DMS 273 (cell line): ENCODE data around the gene H1-8.

Experiments
- DNase-seq: peaks from one replicate; lab custom pipeline; 2025; ENCODE audit not compliant: unreplicated experiment; lab: John Stamatoyannopoulos, UW

H1-8 gene

DNA sequence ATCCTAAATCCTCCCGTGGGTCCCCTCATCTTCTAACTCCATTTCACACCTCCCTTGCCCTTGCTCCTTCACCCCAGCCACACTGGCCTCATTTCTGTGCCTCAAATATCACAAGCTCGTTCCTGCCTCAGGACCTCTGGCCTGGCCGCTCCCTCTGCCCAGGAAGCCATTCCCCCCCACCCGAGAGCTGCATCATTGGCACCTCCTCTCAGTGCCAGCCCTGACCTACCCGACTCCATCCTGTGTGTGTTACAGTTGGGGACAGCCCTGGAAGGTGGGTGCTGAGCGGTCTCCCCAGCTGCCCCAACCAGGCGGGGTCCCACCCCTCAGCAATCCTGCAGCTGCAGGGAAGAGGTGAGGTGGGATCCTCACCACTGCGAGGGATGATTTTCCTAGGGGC, 49.0 kb downstream of the H1-8 start:
- DNase-seq: no peak

DNA sequence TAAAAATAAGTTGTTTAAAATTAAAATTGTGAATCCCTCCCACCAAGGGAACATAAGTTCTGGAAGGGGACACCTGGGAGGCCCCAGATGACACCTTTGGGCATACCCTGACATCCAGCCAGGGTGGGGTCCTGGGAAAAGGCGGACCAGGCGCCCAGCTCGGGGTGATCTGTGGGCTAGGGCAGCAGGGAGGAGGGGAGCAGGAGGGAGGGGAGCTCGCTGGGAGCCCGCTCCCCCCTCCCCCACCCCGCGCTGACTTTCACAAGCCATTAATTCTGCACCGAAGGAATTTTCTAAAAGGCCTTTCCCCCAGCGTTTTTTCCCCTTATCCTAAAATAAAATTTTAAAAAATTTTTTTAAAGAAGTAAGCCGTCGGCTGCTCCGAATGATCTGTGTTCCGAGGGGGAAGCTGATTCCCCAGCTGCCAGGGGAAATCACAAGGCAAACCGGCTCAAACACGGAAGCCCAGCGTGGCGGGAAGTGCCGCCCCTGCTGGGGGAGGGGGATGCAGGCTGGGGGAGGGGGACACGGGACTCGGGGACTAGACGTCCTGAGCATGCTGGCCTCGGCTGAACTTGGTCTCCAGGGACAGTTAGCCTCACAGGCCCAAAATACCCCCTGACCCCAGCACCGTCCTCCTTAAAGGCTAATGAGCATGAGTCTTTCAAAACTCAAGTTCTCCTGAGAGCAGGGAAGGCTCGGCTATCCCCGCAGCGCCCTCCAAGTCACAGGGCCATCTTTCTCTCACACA, 49.6 kb downstream of the H1-8 start:
- no peak for DNase-seq

DNA sequence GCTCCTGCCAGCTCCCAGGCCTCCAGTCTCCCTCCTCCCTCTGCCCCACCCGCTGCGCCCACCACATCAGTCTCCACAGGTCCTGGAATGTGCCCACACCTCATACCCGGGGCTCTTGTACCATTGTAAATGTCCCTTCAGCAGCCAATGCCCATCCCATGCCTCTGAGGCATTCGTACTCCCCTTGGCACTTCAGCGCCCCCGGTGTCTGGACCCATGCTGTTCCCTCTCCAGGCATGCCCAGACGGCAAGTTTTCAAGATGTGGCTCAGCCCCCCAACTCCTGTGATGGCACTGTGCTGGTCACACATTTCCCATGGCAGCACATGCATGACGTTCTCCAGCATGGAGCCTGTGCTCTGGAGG, 50.2 kb downstream of the H1-8 start:
- DNase-seq: no peak

DNA sequence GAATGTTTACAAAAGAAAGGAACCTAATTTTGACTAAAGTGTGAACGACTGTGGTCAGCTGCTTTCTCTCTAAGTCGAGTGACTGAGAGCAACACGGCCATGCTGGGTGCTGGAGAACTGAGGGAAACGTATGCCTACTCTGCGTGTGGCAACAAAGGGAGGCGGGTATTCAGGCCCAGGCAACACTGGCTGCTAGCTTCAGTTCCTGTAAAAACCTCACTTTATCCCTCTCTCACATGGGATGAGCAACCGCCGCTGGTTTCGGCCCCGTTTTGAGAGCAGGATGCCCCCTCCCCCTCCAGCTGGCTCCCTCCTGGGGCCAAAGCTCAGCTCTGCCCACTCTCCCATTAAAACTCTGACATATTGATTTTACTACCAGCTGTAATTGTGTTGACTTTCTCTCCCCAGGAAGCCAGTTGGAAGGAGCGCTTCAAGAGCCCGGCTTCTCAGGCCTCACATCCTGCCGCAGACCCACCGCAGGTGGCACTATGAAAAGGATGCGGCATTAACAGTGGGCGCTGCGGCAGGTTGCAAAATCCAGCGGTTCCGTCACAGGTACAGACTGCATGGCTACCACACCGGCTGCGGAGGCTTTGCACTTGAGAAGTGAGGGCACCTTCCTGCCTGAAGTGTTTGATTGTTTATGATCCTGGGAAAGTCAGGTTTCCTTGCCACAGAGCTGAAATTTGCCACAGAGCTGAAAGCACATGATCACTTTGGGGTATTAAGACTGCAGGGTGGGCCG, 50.8 kb downstream of the H1-8 start:
- DNase-seq: peak; percentile 55

DNA sequence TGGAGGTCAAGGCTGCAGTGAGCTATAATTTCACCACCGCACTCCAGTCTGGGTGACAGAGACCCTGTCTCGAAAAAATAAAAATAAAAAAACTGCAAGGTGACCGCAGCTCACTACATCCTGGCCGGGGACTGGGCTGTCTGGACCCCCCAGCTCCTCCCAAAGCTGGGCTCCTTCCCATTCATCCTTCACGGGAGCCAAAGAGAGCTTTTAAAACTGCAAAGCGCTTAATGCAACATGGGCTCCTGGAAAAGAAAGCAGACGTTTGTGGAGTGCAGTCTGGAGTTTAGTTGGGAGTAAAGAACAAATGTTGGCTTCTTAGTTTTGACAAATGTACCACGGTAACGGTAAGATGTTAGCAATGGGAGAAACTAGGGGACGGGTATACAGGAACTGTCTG, 51.4 kb downstream of the H1-8 start:
- no peak for DNase-seq

GRCh38 chr3:129594907-129595390, 52.0 kb downstream of the H1-8 start:
- no peak for DNase-seq

- DNase-seq: no peak
Observed at GRCh38 chr3:129595544-129596193, 52.7 kb downstream of the H1-8 start.

DNA sequence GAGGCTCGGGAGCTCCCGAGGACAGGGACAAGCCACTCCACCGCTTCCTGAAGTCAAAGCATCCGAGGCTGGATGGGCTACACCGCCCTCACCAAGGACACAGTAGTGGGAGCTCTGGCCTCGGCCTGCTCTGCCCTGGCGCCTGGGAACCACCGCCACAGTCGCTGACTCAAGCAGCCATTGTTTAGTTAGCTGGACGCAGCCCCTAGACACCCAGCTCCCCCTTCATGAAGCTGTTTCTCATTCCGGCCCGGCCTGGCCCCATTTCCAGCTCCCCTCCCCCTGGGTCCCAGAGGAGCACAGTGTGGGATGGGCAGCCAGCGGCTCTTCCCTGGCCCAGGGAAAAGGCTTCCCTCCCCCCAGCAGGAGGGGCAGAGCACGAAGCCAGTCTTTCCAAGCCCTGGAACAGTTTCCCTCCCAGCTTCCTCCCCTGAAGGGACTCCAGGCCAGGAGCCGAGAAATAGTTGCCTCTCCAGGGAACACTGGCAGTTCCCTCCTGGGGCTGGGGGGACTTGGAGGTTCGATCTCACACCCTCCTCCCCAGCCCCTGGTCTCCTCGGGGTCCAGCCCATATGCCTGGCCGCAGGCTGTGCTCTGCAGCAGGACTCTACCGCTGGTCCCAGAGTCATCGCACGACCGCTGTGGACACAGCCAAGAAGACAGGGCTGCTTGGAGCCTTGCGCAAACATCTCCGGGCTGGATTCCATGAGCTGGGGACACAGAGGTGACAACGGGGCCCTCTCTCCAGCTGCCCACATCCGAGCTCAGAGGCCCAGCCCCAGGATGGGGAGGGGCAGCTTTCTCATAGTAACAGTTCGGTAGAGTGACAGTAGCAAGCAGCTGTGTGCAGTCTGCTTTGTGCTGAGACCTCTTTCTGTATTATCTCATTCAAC, 53.5 kb downstream of the H1-8 start:
- DNase-seq: peak; percentile 61

GRCh38 chr3:129597087-129597999, 54.4 kb downstream of the H1-8 start:
- DNase-seq: peak; percentile 65

DNA sequence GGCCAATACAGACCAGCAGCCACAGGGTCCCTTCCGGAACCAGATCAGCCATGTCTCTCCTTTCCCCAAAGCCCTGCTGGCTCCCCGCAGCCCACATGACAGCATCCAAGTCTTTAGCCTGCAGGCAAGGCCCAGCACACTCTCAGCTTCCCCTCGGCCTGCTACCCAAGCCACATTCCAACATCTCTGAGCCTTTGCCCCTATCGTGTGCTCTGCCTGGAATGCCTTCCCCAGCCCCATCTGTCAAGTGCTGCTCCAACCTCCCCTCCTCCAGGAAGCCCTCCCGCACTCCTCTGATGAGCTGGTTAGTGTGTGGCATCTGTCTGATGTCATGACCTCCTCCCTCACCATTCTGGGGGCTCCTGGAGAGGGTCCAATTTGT, 55.0 kb downstream of the H1-8 start:
- peak; percentile 80 for DNase-seq

DNA sequence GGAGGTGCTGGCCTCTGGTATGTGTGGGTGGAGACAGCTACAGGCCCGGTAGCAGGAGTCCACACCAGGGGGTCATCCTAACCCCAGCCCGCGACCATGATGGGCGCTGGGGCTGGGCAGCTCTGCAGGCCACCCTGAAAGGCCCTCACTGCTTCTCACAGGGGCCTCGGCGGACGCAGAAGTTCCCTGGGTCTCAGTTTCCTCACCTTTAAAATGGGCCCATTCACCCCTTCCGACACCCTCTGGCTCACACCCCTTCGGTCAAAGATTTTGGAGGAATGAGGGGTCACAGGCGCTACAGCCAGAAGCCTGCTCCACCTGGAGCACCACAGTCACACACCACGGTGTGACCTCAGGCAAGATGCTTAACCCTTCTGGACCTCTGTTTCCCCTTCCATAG, 55.5 kb downstream of the H1-8 start:
- no peak for DNase-seq

- no peak for DNase-seq
Observed at GRCh38 chr3:129599073-129599472, 56.1 kb downstream of the H1-8 start.

DNA sequence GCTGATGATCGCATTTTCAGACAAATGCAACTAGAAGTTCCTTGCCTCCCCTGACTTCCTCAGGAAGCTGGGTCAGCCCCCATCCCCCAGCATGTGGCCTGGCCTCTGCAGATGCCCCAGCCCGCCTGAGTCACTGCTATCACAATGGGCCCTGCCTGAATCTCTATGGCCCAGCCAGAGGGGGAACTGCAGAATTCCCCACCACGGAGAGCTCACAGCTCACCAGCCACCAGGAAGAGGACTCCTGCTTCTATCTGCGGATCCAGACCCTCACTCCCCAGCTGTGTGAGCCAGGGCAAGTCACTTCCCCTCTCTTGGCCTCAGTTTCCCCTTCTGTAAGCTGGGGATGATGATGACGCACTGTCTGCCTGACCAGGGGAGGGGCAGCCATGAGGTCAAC, 56.6 kb downstream of the H1-8 start:
- peak; percentile 52 for DNase-seq

DNA sequence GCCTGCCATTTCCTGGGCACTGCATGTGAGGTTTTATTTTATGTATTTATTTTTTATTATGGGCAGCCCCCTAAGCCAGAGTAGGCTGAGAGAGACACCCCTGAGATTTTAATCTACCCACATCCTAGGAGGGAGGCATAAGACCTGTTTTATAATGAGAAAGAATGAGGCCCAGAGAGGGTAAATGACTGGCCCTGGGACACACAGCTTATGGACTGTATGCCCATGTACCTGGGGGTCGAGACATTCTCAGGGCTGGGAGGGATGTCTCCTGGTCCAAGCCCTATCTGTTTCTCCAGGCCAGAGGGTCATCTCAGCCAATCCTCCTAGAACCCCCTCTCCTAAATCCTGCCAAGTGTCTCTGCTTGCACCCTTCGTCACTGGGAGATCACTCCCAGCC, 57.4 kb downstream of the H1-8 start:
- DNase-seq: no peak
